Inferior parietal cortex (tissue), 1 donor: Measurements from ENCODE around the gene NT5C3A.
"Not testable (repeated sequence)": the region's sequence is repeated elsewhere in the genome, so short reads cannot be mapped to it uniquely, and the experiment has no call there.

Experiments used
- DNase-seq: peaks from one replicate; pipeline ENCODE4 v3.0.0-alpha.2; 2016; ENCODE audit errors: extremely low spot score

The NT5C3A gene

DNA sequence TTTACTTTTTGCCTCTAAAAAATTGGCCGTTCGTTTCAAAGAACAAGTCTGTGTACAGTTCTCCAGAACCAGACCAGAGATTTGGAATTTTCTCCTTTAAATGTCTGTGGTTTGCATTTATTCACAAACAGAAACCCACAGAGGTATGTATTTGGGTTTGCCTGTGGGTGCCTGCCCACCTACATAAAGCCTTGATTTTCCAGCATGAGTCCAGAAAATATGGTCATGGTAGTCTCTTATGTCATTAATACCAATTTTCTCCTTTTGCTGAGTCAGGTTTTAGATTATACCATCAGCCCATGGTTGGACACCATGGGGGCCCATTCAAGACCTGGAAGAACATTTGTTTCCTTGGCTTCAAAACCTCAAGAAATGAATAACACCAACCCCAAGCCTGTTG, 82.7 kb downstream of the NT5C3A start:
- not testable (repeated sequence) for DNase-seq

GRCh38 chr7:32979246-32979645, 83.3 kb downstream of the NT5C3A start:
- DNase-seq: not testable (repeated sequence)

GRCh38 chr7:32977159-32977558, 85.4 kb downstream of the NT5C3A start:
- not testable (repeated sequence) for DNase-seq

DNA sequence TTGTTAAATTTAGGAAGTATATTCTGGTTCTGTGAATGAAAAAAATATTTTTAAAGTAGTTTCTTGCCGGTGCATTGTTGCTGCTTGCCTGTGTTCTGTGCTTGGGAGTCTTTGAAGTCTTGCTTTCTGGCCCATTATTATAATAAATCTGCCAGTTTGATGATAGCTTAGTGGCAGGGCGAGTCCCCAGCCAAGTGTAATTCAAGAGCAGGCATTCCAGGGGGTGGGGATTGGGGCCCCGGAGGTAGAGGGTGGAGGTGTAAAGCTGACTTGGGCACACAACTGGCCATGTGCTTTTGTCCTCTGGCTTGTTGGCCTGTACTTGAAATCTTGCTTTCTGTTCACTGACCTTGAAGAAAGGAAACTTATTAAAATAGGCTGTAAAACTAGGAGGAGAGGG, 90.6 kb downstream of the NT5C3A start:
- DNase-seq: not testable (repeated sequence)

- not testable (repeated sequence) for DNase-seq
Measured at GRCh38 chr7:32967268-32967582, 95.4 kb downstream of the NT5C3A start.

- not testable (repeated sequence) for DNase-seq
Measured at GRCh38 chr7:32966489-32967267, 95.9 kb downstream of the NT5C3A start.

DNA sequence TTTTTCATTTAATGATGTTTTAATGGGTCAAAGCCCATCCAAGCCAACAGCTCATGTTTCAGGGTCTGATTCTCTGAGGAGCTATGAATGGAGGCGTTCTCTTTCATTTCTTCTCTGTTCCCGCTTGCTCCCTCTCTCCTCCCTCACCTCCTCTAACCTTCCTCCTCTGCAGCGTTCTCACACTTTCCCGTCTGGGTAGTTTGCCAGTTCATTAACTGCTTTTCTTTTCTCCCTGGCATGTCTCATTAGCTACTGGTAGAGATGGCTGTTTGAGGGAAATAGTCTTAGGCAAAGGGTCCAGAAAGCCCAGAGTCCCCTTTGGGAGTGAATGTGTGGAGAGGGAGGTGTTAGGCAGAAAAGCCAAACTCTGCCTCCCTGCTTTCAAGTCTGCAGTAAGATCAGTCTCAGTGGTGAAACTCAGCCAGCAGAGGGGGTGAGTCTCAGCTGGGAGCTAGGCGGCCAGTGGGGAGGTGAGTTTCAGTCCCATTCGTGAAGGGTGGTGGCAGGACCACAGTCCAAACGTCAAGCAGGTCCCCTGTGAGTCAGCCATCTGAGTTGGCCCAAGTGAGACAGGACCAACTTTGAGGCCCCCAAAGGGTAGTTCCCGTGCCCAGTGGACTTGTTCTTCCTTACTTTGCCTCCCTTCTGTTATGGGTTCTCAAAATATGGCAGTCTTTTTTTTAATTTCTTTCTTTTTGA, 98.0 kb downstream of the NT5C3A start:
- peak; percentile 20 for DNase-seq
